Colonic mucosa (tissue), 4 donors: ENCODE results near the gene IFI16. TPM values are rescaled to one million over a fixed set of nuclear protein-coding genes. Genes with fewer than 3 reads are reported as not detected.

ENCODE experiments used
- DNase-seq: peaks from one replicate; pipeline ENCODE4 v3.0.0-alpha.2; 2020
- H3K27ac ChIP-seq: fragments of 200-600 bp; one replicate; pipeline ENCODE4 v1.8.0; 2021
- H3K27me3 ChIP-seq: fragments of 200-600 bp; one replicate; pipeline ENCODE4 v1.8.0; 2021
- H3K36me3 ChIP-seq: fragments of 200-600 bp; one replicate; pipeline ENCODE4 v1.8.0; 2021
- H3K4me1 ChIP-seq: fragments of 200-600 bp; one replicate; pipeline ENCODE4 v1.8.0; 2021; ENCODE audit warnings: mild to moderate bottlenecking
- H3K4me3 ChIP-seq: fragments of 200-600 bp; one replicate; pipeline ENCODE4 v1.8.0; 2021
- H3K9ac ChIP-seq, 2 donors: one replicate each; pipeline ENCODE4 v1.7.0; 2013; ENCODE audit warnings: control low read depth in 2 of 2, low read depth in 2 of 2, low read length in 2 of 2
- H3K9me3 ChIP-seq: fragments of 200-600 bp; one replicate; pipeline ENCODE4 v1.8.0; 2021
- intact Hi-C: fragments of 100-400 bp; cut with DNase I; formaldehyde crosslinking; loops from one replicate; pipeline ENCODE4 v1.14.1; 2022
- total RNA-seq, 2 donors: library from RNA; stranded (reverse); fragmentation: NEBNext Ultra II Directional in 1 of 2; extraction: Animal tissue kit (Norgen Biotek cat#: 25700) in 1 of 2; gene quantifications; one replicate each; pipeline ENCODE4 v1.2.1, GENCODE V29; 2021
- TF ChIP-seq, protein P1 (sequence below): fragments of 200-600 bp; IDR thresholded peaks from one replicate; pipeline ENCODE4 v1.8.0; 2022; ENCODE audit warnings: antibody characterized with exemption, mild to moderate bottlenecking
- donor health status: healthy.
- donor health status: DM: no; HTN: no; CAD: no.
- donor health status: DM: no; HTN: no; CAD: no.

The IFI16 gene
- total RNA-seq, 2 donors from 2014 or later = 15.1 to 36.0 TPM

- H3K36me3 ChIP-seq = no peaks in the 10 kb centered on the region
- H3K27ac ChIP-seq = peak overlapping the region; percentile 58
- H3K4me3 ChIP-seq = peak overlapping the region; percentile 1
- H3K9me3 ChIP-seq = no peaks in the 10 kb centered on the region
- peak overlapping the region in 1 of 2 donors; percentile 31 for H3K9ac ChIP-seq
- DNase-seq = peak; percentile 42
- TF ChIP-seq, protein P1, sequence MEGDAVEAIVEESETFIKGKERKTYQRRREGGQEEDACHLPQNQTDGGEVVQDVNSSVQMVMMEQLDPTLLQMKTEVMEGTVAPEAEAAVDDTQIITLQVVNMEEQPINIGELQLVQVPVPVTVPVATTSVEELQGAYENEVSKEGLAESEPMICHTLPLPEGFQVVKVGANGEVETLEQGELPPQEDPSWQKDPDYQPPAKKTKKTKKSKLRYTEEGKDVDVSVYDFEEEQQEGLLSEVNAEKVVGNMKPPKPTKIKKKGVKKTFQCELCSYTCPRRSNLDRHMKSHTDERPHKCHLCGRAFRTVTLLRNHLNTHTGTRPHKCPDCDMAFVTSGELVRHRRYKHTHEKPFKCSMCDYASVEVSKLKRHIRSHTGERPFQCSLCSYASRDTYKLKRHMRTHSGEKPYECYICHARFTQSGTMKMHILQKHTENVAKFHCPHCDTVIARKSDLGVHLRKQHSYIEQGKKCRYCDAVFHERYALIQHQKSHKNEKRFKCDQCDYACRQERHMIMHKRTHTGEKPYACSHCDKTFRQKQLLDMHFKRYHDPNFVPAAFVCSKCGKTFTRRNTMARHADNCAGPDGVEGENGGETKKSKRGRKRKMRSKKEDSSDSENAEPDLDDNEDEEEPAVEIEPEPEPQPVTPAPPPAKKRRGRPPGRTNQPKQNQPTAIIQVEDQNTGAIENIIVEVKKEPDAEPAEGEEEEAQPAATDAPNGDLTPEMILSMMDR = no peak
- H3K4me1 ChIP-seq = no peaks in the 10 kb centered on the region
- H3K27me3 ChIP-seq = no peaks in the 10 kb centered on the region
- intact Hi-C loops = no loop called here
Observed at GRCh38 chr1:159012495-159012894, 2.8 kb downstream of the IFI16 start.

DNA sequence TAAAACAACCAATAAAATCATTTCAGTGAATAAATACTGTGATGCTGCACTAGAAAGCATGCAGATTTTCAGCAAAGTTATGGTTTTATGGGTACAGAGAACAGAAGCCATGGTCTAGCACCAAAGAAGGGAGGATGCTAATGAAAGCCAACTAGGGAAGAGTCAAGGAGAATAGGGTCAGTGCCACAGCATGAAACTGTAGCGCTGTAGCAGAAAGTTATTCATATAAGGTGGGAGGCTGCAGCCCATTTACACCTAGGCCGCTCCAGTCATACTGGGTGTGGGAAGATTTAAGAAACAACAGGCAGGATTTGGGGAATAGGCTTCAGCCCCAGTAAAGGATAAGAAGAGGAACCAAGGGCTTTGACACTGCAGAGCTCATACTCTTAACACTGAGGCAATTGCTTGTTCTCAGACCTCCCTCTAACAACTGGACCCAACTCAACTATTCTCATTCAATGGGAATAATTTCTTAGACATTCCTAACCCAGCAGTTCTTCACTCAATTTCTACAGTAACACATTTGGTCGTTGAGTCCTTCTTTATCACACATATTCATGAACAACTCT, 4.4 kb downstream of the IFI16 start:
- Histone ChIP-seq H3K9ac (no peak overlapping the region), H3K4me3 (no peak overlapping the region), H3K27ac (peak overlapping the region; percentile 9), H3K27me3 (no peaks in the 10 kb centered on the region), H3K4me1 (no peaks in the 10 kb centered on the region), H3K9me3 (no peaks in the 10 kb centered on the region), H3K36me3 (no peaks in the 10 kb centered on the region)
- intact Hi-C loops = no loop called here
- DNase-seq = no peak
- TF ChIP-seq, protein P1 = no peak

GRCh38 chr1:159014851-159015250, 5.1 kb downstream of the IFI16 start:
- intact Hi-C loops = no loop called here
- H3K27ac ChIP-seq = peak overlapping the region; percentile 64
- H3K9ac ChIP-seq = no peak overlapping the region
- H3K4me3 ChIP-seq = no peak overlapping the region
- H3K9me3 ChIP-seq = no peaks in the 10 kb centered on the region
- no peak for DNase-seq
- no peaks in the 10 kb centered on the region for H3K27me3 ChIP-seq
- H3K36me3 ChIP-seq = no peaks in the 10 kb centered on the region
- H3K4me1 ChIP-seq = no peaks in the 10 kb centered on the region
- TF ChIP-seq, protein P1 = no peak

GRCh38 chr1:159015440-159015909, 5.8 kb downstream of the IFI16 start:
- no peak overlapping the region for H3K9ac ChIP-seq
- peak; percentile 64 for DNase-seq
- TF ChIP-seq, protein P1 = no peak
- H3K27me3 ChIP-seq = no peaks in the 10 kb centered on the region
- intact Hi-C loops = no loop called here
- no peaks in the 10 kb centered on the region for H3K36me3 ChIP-seq
- no peak overlapping the region for H3K4me3 ChIP-seq
- peak overlapping the region; percentile 64 for H3K27ac ChIP-seq
- no peaks in the 10 kb centered on the region for H3K9me3 ChIP-seq
- H3K4me1 ChIP-seq = no peaks in the 10 kb centered on the region

GRCh38 chr1:159023723-159024122, 14.0 kb downstream of the IFI16 start:
- Histone ChIP-seq H3K9me3 (no peaks in the 10 kb centered on the region), H3K9ac (no peak overlapping the region), H3K4me3 (no peak overlapping the region), H3K36me3 (no peaks in the 10 kb centered on the region), H3K27ac (no peak overlapping the region), H3K4me1 (no peaks in the 10 kb centered on the region), H3K27me3 (no peaks in the 10 kb centered on the region)
- intact Hi-C loops = no loop called here
- TF ChIP-seq, protein P1 = no peak
- no peak for DNase-seq
